AML-193 (cell line): ENCODE data around the gene WWOX.
A peak's percentile ranks its signal among the peaks of the same experiment; 100 is the strongest.

Experiments
- DNase-seq, 2 experiments: peaks; one replicate each; lab custom pipeline; 2025; lab: John Stamatoyannopoulos, UW

WWOX gene

GRCh38 chr16:78225919-78226318 is 126.5 kb downstream of the WWOX start:
- no peak for DNase-seq

- DNase-seq: no peak
These were observed 128.4 kb downstream of the WWOX start for GRCh38 chr16:78227855-78228254.

- DNase-seq: no peak
These were observed 129.2 kb downstream of the WWOX start for GRCh38 chr16:78228704-78229103.

GRCh38 chr16:78230832-78231231 is 131.4 kb downstream of the WWOX start:
- no peak for DNase-seq

GRCh38 chr16:78235168-78235800 is 135.8 kb downstream of the WWOX start:
- peak; percentile 16 to 35 for DNase-seq

- no peak for DNase-seq
These were observed 136.4 kb downstream of the WWOX start for GRCh38 chr16:78235876-78236275.

- no peak for DNase-seq
These were observed 138.4 kb downstream of the WWOX start for GRCh38 chr16:78237841-78238240.

GRCh38 chr16:78240459-78241222 is 141.2 kb downstream of the WWOX start:
- DNase-seq: no peak

- no peak for DNase-seq
These were observed 142.8 kb downstream of the WWOX start for GRCh38 chr16:78242239-78242630.

GRCh38 chr16:78244131-78244895 is 144.9 kb downstream of the WWOX start:
- no peak for DNase-seq

GRCh38 chr16:78246559-78246958 is 147.1 kb downstream of the WWOX start:
- no peak for DNase-seq

- no peak for DNase-seq
These were observed 149.6 kb downstream of the WWOX start for GRCh38 chr16:78249056-78249455.

GRCh38 chr16:78249832-78250231 is 150.4 kb downstream of the WWOX start:
- no peak for DNase-seq

- no peak for DNase-seq
These were observed 151.7 kb downstream of the WWOX start for GRCh38 chr16:78251115-78251514.

GRCh38 chr16:78252757-78253156 is 153.3 kb downstream of the WWOX start:
- DNase-seq: no peak

GRCh38 chr16:78254841-78255240 is 155.4 kb downstream of the WWOX start:
- no peak for DNase-seq

- DNase-seq: no peak
These were observed 157.4 kb downstream of the WWOX start for GRCh38 chr16:78256686-78257375.

GRCh38 chr16:78257376-78257728 is 157.9 kb downstream of the WWOX start:
- DNase-seq: no peak

- DNase-seq: no peak
These were observed 159.1 kb downstream of the WWOX start for GRCh38 chr16:78258375-78259065.

GRCh38 chr16:78259873-78260272 is 160.4 kb downstream of the WWOX start:
- no peak for DNase-seq

- DNase-seq: no peak
These were observed 165.2 kb downstream of the WWOX start for GRCh38 chr16:78264642-78265041.

GRCh38 chr16:78269256-78269655 is 169.8 kb downstream of the WWOX start:
- DNase-seq: no peak
